Activated CD4-positive, alpha-beta T cell treated with anti-CD3 and anti-CD28 coated beads, Interleukin-2, amount 50 U/mL, for 24 hours (primary cell): ENCODE measurements around the gene PROM2.

Experiments used
- DNase-seq, 2 donors: peaks; one replicate each; pipeline ENCODE4 v3.0.0-alpha.2; 2020; ENCODE audit warnings: low read depth in 1 of 2, low spot score in 1 of 2

Gene PROM2

GRCh38 chr2:95336406-95336805 is 62.2 kb downstream of the PROM2 start:
- no peak for DNase-seq

- DNase-seq = no peak
Observed at GRCh38 chr2:95337829-95338228, 63.6 kb downstream of the PROM2 start.
